HepG2 (cell line): ENCODE measurements around the gene TMOD3. TPM values are rescaled to one million over a fixed set of nuclear protein-coding genes. Genes with fewer than 3 reads are reported as not detected.

Experiments used
- ATAC-seq: fragments of 200-7000 bp; cut with Tn5 transposase; 3 replicates; pipeline ENCODE4 v1.9.1; 2020; ENCODE audit warnings: mild to moderate bottlenecking, moderate library complexity
- BruUV-seq: library from RNA; stranded (reverse); fragments of 400-500 nt; replicated peaks from 2 replicates; lab custom pipeline; 2021; lab: Mats Ljungman, UMichigan
- CTCF ChIA-PET: fragments of 300-600 bp; formaldehyde crosslinking; extraction: SDS; loops from one replicate; lab custom pipeline; 2021; ENCODE audit warnings: low total read pairs, inconsistent platforms, low intra/inter-chr PET ratio; lab: Yijun Ruan, JAX
- POLR2A ChIA-PET: fragments of 350-600 bp; sonication (Branson Sonifier 250); formaldehyde crosslinking; loops from one replicate; lab custom pipeline; 2020; ENCODE audit warnings: antibody characterized with exemption, inconsistent platforms; lab: Yijun Ruan, JAX
- DNase-seq: peaks from one replicate; pipeline ENCODE4 v3.0.0-alpha.2; 2015; ENCODE audit warnings: low spot score
- FAIRE-seq: peaks from 3 replicates; lab custom pipeline; 2011; peaks lifted over from hg19 to GRCh38; lab: Jason Lieb, UNC
- H2AFZ ChIP-seq: one replicate; pipeline ENCODE4 v1.6.1; 2011; ENCODE audit warnings: low read length, inconsistent platforms
- H3K27ac ChIP-seq: fragments of 300-600 bp; 3 replicates; pipeline ENCODE4 v1.8.0; 2011; ENCODE audit warnings: mixed run types, mild to moderate bottlenecking, mixed read lengths, low read length, inconsistent platforms; ENCODE audit not compliant: insufficient read depth; ENCODE audit errors: extremely low read length
- H3K27me3 ChIP-seq, 2 experiments: fragments of 200-600 bp in 1 of 2; 2 replicates in 1 of 2; 3 replicates in 1 of 2; pipeline versions ENCODE4 v1.6.0 to v1.8.0; 2011; ENCODE audit warnings: low read length in 2 of 2, mild to moderate bottlenecking in 2 of 2, moderate library complexity in 2 of 2, inconsistent platforms in 1 of 2; ENCODE audit not compliant: insufficient read depth in 2 of 2, control insufficient read depth in 1 of 2
- H3K36me3 ChIP-seq, 2 experiments: fragments of 200-600 bp in 1 of 2; replicated peaks in 1 of 2; 2 replicates in 1 of 2; 3 replicates in 1 of 2; pipeline versions ENCODE4 v1.5.1 to v1.8.0; 2011; ENCODE audit warnings: low read length in 2 of 2, inconsistent platforms in 1 of 2; ENCODE audit not compliant: insufficient read depth in 2 of 2, control insufficient read depth in 1 of 2
- H3K4me1 ChIP-seq: 2 replicates; pipeline ENCODE4 v1.5.1; 2012; ENCODE audit warnings: low read length, inconsistent platforms; ENCODE audit not compliant: insufficient read depth
- H3K4me2 ChIP-seq: 2 replicates; pipeline ENCODE4 v1.6.0; 2011; ENCODE audit warnings: low read depth, low read length, inconsistent platforms
- H3K4me3 ChIP-seq, 3 experiments: fragments of 200-600 bp in 1 of 3; sonication (generic), shearing (Covaris generic) in 1 of 3; replicated peaks in 1 of 3; 2 replicates each; pipeline ENCODE4 v1.5.1; 2011 to 2016; ENCODE audit warnings: low read length in 3 of 3, inconsistent platforms in 2 of 3, low read depth in 2 of 3, mild to moderate bottlenecking in 2 of 3, control low read depth in 1 of 3, mixed read lengths in 1 of 3; ENCODE audit not compliant: insufficient read depth in 1 of 3
- H3K79me2 ChIP-seq: one replicate; pipeline ENCODE4 v1.6.1; 2011; ENCODE audit warnings: low read length, inconsistent platforms; ENCODE audit not compliant: insufficient read depth
- H3K9ac ChIP-seq: 2 replicates; pipeline ENCODE4 v1.6.0; 2011; ENCODE audit warnings: mild to moderate bottlenecking, low read depth, low read length, inconsistent platforms; ENCODE audit not compliant: insufficient read depth
- H3K9me3 ChIP-seq: 2 replicates; pipeline ENCODE4 v1.5.1; 2012; ENCODE audit warnings: mild to moderate bottlenecking, low read length
- H4K20me1 ChIP-seq: 2 replicates; pipeline ENCODE4 v1.6.0; 2011; ENCODE audit warnings: inconsistent platforms, mild to moderate bottlenecking, low read length, moderate library complexity; ENCODE audit not compliant: insufficient read depth
- AHR ChIP-seq: IDR thresholded peaks from 2 replicates; pipeline ENCODE4 v1.6.1; 2018; ENCODE audit warnings: missing genetic modification reagents, missing compliant biosample characterization
- ARID2 ChIP-seq: sonication (generic); formaldehyde crosslinking; IDR thresholded peaks from 2 replicates; pipeline ENCODE4 v1.8.1; 2022; ENCODE audit warnings: mild to moderate bottlenecking, missing genetic modification reagents, borderline replicate concordance
- HES4 ChIP-seq: sonication (generic); formaldehyde crosslinking; IDR thresholded peaks from 2 replicates; pipeline ENCODE4 v1.9.0; 2021; ENCODE audit warnings: mild to moderate bottlenecking, missing genetic modification reagents, borderline replicate concordance
- HHEX ChIP-seq: IDR thresholded peaks from 2 replicates; pipeline ENCODE4 v1.6.1; 2016; ENCODE audit warnings: control low read depth
- MIXL1 ChIP-seq: IDR thresholded peaks from 2 replicates; pipeline ENCODE4 v1.6.1; 2016
- NFIB ChIP-seq: sonication (generic); formaldehyde crosslinking; IDR thresholded peaks from 2 replicates; pipeline ENCODE4 v1.9.0; 2021; ENCODE audit warnings: missing genetic modification reagents, mild to moderate bottlenecking, borderline replicate concordance
- NR2F1 ChIP-seq, 2 experiments: fragments of 450-650 bp in 1 of 2; formaldehyde crosslinking in 1 of 2; IDR thresholded peaks; 2 replicates each; pipeline versions ENCODE4 v1.5.0 to v1.6.1; 2016 to 2020; ENCODE audit warnings: mild to moderate bottlenecking in 1 of 2, missing compliant biosample characterization in 1 of 2, missing genetic modification reagents in 1 of 2, moderate library complexity in 1 of 2
- PAX8 ChIP-seq: sonication (generic); formaldehyde crosslinking; IDR thresholded peaks from 2 replicates; pipeline ENCODE4 v1.8.0; 2022; ENCODE audit warnings: mild to moderate bottlenecking, missing genetic modification reagents, borderline replicate concordance
- PTBP1 ChIP-seq: fragments of 200-400 bp; formaldehyde crosslinking; IDR thresholded peaks from 2 replicates; pipeline ENCODE4 v1.6.1; 2018; ENCODE audit warnings: low read length, low read depth; ENCODE audit not compliant: poor library complexity, severe bottlenecking
- SMAD9 ChIP-seq: sonication (generic); formaldehyde crosslinking; IDR thresholded peaks from 2 replicates; pipeline ENCODE4 v1.5.1; 2020; ENCODE audit warnings: mild to moderate bottlenecking, missing genetic modification reagents
- TRIM24 ChIP-seq: sonication (generic); formaldehyde crosslinking; IDR thresholded peaks from 2 replicates; pipeline ENCODE4 v1.8.0; 2022; ENCODE audit warnings: mild to moderate bottlenecking, missing genetic modification reagents
- YEATS4 ChIP-seq: sonication (generic); formaldehyde crosslinking; IDR thresholded peaks from 2 replicates; pipeline ENCODE4 v1.4.0; 2020; ENCODE audit warnings: missing genetic modification reagents, borderline replicate concordance
- WGBS: methylation state at CpG from one replicate; pipeline ENCODE4 v1.1.6; 2017; ENCODE audit warnings: low lambda C conversion rate; 5-methylcytosine and 5-hydroxymethylcytosine counted together
- in situ Hi-C: cut with HindIII; loops from 2 replicates; pipeline ENCODE4 v1.10.0; 2017; ENCODE audit warnings: low pct_unique_long_range_greater_than_20kb; ENCODE audit not compliant: extremely low pct_ligation_motif_present
- intact Hi-C: fragments of 100-400 bp; cut with micrococcal nuclease; formaldehyde crosslinking; loops from one replicate; pipeline ENCODE4 v1.10.0; 2022; ENCODE audit not compliant: unreplicated experiment
- polyA plus RNA-seq, 8 experiments: library from polyadenylated mRNA; depleted of rRNA in 3 of 8; stranded (reverse) in 7 of 8; unstranded in 1 of 8; fragments of >200 nt; fragmentation: Illumina TruSeq in 4 of 8; extraction: Trizol in 4 of 8; gene quantifications; 2 replicates each; pipeline versions ENCODE4 v1.2.1 to v1.2.3, GENCODE V29; 2011 to 2016; ENCODE audit warnings: low read depth in 4 of 8, missing spikeins in 1 of 8, mixed read lengths in 1 of 8; ENCODE audit not compliant: insufficient read depth in 1 of 8
- total RNA-seq, 5 experiments: library from RNA; depleted of rRNA; stranded (reverse); fragments of >200 nt; fragmentation: Illumina TruSeq; extraction: Trizol; gene quantifications; 2 replicates each; pipeline ENCODE4 v1.2.3, GENCODE V29; 2016; ENCODE audit warnings: low read depth in 1 of 5
- TF ChIP-seq, protein P1 (sequence below): IDR thresholded peaks from 2 replicates; pipeline ENCODE4 v1.4.0; 2020; ENCODE audit warnings: mild to moderate bottlenecking, missing genetic modification reagents
- TF ChIP-seq, protein P2 (sequence below): sonication (generic); formaldehyde crosslinking; IDR thresholded peaks from 2 replicates; pipeline ENCODE4 v1.5.0; 2020; ENCODE audit warnings: mild to moderate bottlenecking, missing genetic modification reagents

Gene TMOD3
- total and polyA plus RNA-seq, 2 of the 13 experiments (the other 11 are each of a cell fraction or from before 2014, with no cell fraction given), result 5.1 to 23.2 TPM

DNA sequence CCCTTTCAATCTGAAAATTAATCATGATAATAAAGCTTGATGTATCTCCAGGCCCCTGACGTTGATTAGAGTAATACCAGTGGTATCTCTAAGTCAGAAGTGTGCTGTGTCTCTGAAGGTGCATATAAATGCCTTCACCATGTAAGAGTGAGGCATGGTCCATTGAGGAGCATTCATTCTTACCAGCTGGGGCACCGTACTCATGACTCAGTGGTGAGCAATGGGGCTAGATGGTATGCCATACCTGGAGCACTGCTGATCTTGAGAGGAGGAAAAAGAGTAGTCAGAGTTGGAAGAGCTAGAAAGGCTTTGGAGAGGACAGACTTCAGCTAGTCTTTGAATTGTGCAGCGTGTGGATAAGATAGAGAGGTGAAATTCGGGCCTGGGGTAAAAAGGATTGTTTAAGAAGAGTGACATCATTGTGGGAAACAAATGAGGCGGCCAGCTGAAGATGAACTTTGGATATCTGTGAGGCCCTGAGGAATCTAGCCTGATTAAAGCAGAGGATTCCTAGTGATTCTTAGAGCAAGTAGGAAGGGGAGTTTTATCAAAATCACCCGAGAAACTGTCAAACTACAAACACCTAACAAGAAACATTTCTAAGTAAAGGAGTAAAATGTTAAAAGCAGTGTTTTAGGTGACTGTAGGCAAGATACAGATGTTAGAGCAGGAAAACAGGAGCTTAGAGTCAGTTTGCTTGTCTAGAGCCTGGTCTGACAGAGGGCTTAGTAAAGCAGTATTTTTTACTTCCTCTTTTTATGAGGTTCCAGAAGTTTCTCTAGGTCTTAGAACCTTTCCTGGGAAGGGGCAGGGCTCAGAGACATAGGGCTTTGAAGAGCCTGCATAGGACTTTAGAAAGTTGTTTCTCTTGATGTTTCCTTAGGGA, 13.6 kb downstream of the TMOD3 start (continued):
- TF ChIP-seq, protein P1, sequence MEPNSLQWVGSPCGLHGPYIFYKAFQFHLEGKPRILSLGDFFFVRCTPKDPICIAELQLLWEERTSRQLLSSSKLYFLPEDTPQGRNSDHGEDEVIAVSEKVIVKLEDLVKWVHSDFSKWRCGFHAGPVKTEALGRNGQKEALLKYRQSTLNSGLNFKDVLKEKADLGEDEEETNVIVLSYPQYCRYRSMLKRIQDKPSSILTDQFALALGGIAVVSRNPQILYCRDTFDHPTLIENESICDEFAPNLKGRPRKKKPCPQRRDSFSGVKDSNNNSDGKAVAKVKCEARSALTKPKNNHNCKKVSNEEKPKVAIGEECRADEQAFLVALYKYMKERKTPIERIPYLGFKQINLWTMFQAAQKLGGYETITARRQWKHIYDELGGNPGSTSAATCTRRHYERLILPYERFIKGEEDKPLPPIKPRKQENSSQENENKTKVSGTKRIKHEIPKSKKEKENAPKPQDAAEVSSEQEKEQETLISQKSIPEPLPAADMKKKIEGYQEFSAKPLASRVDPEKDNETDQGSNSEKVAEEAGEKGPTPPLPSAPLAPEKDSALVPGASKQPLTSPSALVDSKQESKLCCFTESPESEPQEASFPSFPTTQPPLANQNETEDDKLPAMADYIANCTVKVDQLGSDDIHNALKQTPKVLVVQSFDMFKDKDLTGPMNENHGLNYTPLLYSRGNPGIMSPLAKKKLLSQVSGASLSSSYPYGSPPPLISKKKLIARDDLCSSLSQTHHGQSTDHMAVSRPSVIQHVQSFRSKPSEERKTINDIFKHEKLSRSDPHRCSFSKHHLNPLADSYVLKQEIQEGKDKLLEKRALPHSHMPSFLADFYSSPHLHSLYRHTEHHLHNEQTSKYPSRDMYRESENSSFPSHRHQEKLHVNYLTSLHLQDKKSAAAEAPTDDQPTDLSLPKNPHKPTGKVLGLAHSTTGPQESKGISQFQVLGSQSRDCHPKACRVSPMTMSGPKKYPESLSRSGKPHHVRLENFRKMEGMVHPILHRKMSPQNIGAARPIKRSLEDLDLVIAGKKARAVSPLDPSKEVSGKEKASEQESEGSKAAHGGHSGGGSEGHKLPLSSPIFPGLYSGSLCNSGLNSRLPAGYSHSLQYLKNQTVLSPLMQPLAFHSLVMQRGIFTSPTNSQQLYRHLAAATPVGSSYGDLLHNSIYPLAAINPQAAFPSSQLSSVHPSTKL (CRISPR knock-in tag), result peak; percentile 57; the same call in 1 of the 2 replicates

DNA sequence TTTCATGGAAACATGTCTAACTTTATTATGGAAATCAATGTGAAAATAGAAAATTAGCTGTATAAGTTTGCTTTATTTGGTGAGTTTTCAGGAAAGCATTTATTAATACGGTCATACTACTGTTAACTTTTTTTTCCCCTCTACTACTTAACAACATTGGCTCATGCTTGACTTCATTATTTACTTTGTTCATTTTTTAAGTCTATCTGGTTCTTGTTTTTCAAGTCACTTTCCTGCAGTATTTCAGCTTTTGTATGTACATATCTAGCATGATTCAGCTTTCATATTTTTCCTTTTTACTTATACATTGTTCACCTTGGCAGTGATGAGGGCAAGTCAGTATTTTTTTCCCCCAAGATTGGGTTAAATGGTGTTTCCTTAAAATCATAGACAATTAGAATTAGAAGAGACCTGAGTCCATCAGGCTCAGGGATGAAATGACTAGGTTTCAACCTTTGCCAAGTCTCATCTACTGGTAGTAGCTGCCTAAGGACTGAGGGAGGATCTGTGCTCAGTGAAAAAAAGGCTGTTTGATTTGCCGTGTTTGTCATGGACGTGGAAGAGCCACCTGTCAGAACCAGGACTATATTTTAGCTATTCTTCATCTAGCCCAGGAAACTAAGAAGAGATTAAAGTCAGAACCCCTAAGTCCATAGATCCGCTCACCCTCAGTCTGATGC, 15.4 kb downstream of the TMOD3 start:
- intact Hi-C loops, result no loop called here
- ATAC-seq (no peak), DNase-seq (no peak), FAIRE-seq (no peak)
- H3K27me3 ChIP-seq, result no peaks in the 10 kb centered on the region
- no peaks in the 10 kb centered on the region for H3K9me3 ChIP-seq
- no peak overlapping the region for H3K4me2 ChIP-seq
- H3K79me2 ChIP-seq, result peaks cover 94% of the 10 kb centered on the region
- ChIA-PET CTCF (no interaction called here), POLR2A (no interaction called here)
- H3K4me3 ChIP-seq, result no peak overlapping the region
- no peak overlapping the region for H2AFZ ChIP-seq
- peaks cover 41% of the 10 kb centered on the region for H3K4me1 ChIP-seq
- WGBS, result 92% methylated on average over 4 of the region's 4 CpGs
- no peak overlapping the region for H3K27ac ChIP-seq
- no peaks in the 10 kb centered on the region for H3K36me3 ChIP-seq
- in situ Hi-C loops, result no loop called here
- TF ChIP-seq HHEX (CRISPR knock-in tag) (no peak), PAX8 (no peak), TRIM24 (CRISPR knock-in tag) (no peak), ARID2 (CRISPR knock-in tag) (no peak), HES4 (CRISPR knock-in tag) (no peak), AHR (CRISPR knock-in tag) (no peak), NR2F1 (CRISPR knock-in tag; IDR thresholded peaks at IDR 0.05) (no peak), NFIB (CRISPR knock-in tag) (no peak), PTBP1 (no peak), MIXL1 (CRISPR knock-in tag) (no peak), YEATS4 (CRISPR knock-in tag) (no peak), SMAD9 (CRISPR knock-in tag) (no peak)
- TF ChIP-seq, protein P2, sequence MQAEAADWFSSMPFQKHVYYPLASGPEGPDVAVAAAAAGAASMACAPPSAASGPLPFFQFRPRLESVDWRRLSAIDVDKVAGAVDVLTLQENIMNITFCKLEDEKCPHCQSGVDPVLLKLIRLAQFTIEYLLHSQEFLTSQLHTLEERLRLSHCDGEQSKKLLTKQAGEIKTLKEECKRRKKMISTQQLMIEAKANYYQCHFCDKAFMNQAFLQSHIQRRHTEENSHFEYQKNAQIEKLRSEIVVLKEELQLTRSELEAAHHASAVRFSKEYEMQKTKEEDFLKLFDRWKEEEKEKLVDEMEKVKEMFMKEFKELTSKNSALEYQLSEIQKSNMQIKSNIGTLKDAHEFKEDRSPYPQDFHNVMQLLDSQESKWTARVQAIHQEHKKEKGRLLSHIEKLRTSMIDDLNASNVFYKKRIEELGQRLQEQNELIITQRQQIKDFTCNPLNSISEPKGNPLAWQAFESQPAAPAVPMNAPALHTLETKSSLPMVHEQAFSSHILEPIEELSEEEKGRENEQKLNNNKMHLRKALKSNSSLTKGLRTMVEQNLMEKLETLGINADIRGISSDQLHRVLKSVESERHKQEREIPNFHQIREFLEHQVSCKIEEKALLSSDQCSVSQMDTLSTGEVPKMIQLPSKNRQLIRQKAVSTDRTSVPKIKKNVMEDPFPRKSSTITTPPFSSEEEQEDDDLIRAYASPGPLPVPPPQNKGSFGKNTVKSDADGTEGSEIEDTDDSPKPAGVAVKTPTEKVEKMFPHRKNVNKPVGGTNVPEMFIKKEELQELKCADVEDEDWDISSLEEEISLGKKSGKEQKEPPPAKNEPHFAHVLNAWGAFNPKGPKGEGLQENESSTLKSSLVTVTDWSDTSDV (CRISPR knock-in tag), result no peak
- BruUV-seq, result no TSS peak
- no peak overlapping the region for H3K9ac ChIP-seq
- H4K20me1 ChIP-seq, result peaks cover 8% of the 10 kb centered on the region; the same call in 1 of the 2 replicates
